ENCODE data around the gene ZEB2. TPM values are rescaled to one million over a fixed set of nuclear protein-coding genes. Genes with fewer than 3 reads are reported as not detected.

Gene ZEB2
- total and polyA plus RNA-seq, 12 donors = 17.2 to 99.5 (median 83.0) TPM

- Histone ChIP-seq H3K27me3 (no peaks in the 10 kb centered on the region), H3K4me1 (peaks cover 0 to 23% (median 0%) of the 10 kb centered on the region in 9 donors), H3K9me3 (peaks cover 0 to 2% (median 0%) of the 10 kb centered on the region in 11 donors), H3K4me3 (no peak overlapping the region), H3K27ac (no peak overlapping the region), H3K36me3 (no peaks in the 10 kb centered on the region)
- 37 to 46% methylated on average over 1 of the region's 1 CpG for WGBS, 2 donors
- DNase-seq (no peak), ATAC-seq (no peak)
- no peak for TF ChIP-seq CTCF (IDR thresholded peaks at IDR 0.05)
- intact Hi-C loops (cut with DNase I) = no loop called here
These were observed 28.2 kb upstream of the ZEB2 start for GRCh38 chr2:144548088-144548487.

DNA sequence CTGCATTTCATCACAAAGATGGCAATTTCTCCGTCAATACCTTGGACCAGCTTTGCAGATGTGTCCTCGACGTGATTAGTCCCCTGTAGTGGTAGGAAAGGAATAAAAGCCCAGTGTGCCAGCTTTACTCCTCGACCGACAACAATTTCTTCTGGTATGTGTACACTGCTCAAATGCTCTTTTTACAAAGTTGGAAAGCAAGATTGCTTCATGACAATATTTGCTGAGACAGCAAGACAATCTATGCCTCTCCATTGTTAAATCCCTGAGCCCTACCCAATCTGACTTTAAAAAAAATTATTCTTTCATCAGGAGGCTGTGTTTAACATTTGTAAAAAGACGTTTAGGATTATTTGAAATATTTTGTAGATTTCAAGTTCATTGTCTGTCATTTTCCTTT lies 27.6 kb upstream of the ZEB2 start:
- Histone ChIP-seq H3K4me3 (no peak overlapping the region), H3K4me1 (peaks cover 0 to 23% (median 0%) of the 10 kb centered on the region in 9 donors), H3K27me3 (no peaks in the 10 kb centered on the region), H3K9me3 (peaks cover 0 to 7% (median 0%) of the 10 kb centered on the region in 11 donors), H3K27ac (no peak overlapping the region), H3K36me3 (no peaks in the 10 kb centered on the region)
- ATAC-seq (no peak), DNase-seq (no peak)
- TF ChIP-seq CTCF (IDR thresholded peaks at IDR 0.05) = no peak
- intact Hi-C loops (cut with DNase I) = no loop called here
- 70 to 82% methylated on average over 6 of the region's 6 CpGs for WGBS, 2 donors

DNA sequence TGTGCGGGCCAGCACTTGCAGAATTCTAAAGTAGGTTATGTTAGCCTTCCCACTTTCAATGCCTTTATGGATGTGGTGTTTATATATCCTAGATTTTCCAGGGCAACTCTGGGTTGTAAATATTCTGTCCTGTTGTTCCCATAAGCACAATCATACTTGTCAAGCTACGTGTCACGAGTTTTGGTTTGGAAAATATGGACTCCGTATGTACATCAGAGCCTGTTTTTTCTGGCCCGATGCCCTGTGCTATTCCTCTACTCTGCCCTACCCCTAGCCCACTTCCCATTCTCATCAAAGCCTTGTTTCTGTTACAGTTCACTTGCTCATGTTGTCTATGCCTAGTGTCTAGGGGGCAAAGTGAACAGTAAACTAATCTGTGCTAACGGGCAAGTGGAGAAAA lies 27.0 kb upstream of the ZEB2 start:
- Histone ChIP-seq H3K27ac (no peak overlapping the region), H3K36me3 (no peaks in the 10 kb centered on the region), H3K27me3 (no peaks in the 10 kb centered on the region), H3K4me1 (peaks cover 0 to 23% (median 0%) of the 10 kb centered on the region in 9 donors), H3K9me3 (peaks cover 0 to 10% (median 0%) of the 10 kb centered on the region in 11 donors), H3K4me3 (no peak overlapping the region)
- ATAC-seq (no peak), DNase-seq (no peak)
- intact Hi-C loops (cut with DNase I) = no loop called here
- 75 to 78% methylated on average over 6 of the region's 6 CpGs for WGBS, 2 donors
- no peak for TF ChIP-seq CTCF (IDR thresholded peaks at IDR 0.05)

GRCh38 chr2:144545787-144546186 lies 25.9 kb upstream of the ZEB2 start:
- intact Hi-C loops (cut with DNase I) = no loop called here
- H3K9me3 ChIP-seq = peaks cover 0 to 10% (median 0%) of the 10 kb centered on the region in 11 donors
- H3K27me3 ChIP-seq = no peaks in the 10 kb centered on the region
- ATAC-seq (no peak), DNase-seq (no peak)
- TF ChIP-seq CTCF (IDR thresholded peaks at IDR 0.05) = no peak
- peaks cover 0 to 23% (median 0%) of the 10 kb centered on the region in 9 donors for H3K4me1 ChIP-seq
- 93 to 99% methylated on average over 2 of the region's 2 CpGs for WGBS, 2 donors
- no peak overlapping the region for H3K27ac ChIP-seq
- no peaks in the 10 kb centered on the region for H3K36me3 ChIP-seq
- H3K4me3 ChIP-seq = no peak overlapping the region
